HEK293 (cell line): Measurements from ENCODE around the gene EYA2.

ENCODE experiments used
- CTCF ChIA-PET: fragments of 350-600 bp; formaldehyde crosslinking; extraction: SDS; loops from one replicate; lab custom pipeline; 2021; ENCODE audit warnings: antibody characterized with exemption; lab: Yijun Ruan, JAX
- POLR2A ChIA-PET: fragments of 300-600 bp; formaldehyde crosslinking; extraction: SDS; loops from one replicate; lab custom pipeline; 2020; ENCODE audit warnings: antibody characterized with exemption, inconsistent platforms; lab: Yijun Ruan, JAX
- H3K27ac ChIP-seq: fragments of 200-500 bp; sonication (Bioruptor generic); 2 replicates; pipeline ENCODE4 v1.5.1; 2014; ENCODE audit warnings: low read depth, low read length, control low read depth, inconsistent platforms; ENCODE audit errors: extremely low read depth
- H3K36me3 ChIP-seq, 2 experiments: fragments of 200-500 bp in 1 of 2; sonication (Bioruptor generic) in 1 of 2; 1 replicate in 1 of 2; 2 replicates in 1 of 2; pipeline ENCODE4 v1.5.1; 2014 to 2017; ENCODE audit warnings: inconsistent platforms in 2 of 2, low read length in 2 of 2; ENCODE audit not compliant: control insufficient read depth in 2 of 2, insufficient read depth in 1 of 2
- H3K4me1 ChIP-seq: fragments of 200-500 bp; sonication (Bioruptor generic); 2 replicates; pipeline ENCODE4 v1.5.1; 2014; ENCODE audit warnings: mild to moderate bottlenecking, low read length, inconsistent platforms; ENCODE audit not compliant: control insufficient read depth, insufficient read depth
- H3K4me3 ChIP-seq: 2 replicates; pipeline ENCODE4 v1.5.1; 2011; ENCODE audit warnings: low read depth, mild to moderate bottlenecking, control low read depth, low read length, moderate library complexity
- H3K9me3 ChIP-seq: fragments of 200-500 bp; sonication (Bioruptor generic); 2 replicates; pipeline ENCODE4 v1.5.1; 2014; ENCODE audit warnings: low read depth, low read length, inconsistent platforms; ENCODE audit not compliant: control insufficient read depth, insufficient read depth
- BCL6B ChIP-seq: fragments of 450-650 bp; formaldehyde crosslinking; IDR thresholded peaks from 2 replicates; pipeline ENCODE4 v1.5.1; 2017; ENCODE audit warnings: missing biosample characterization, missing genetic modification characterization
- FEZF1 ChIP-seq: fragments of 450-650 bp; formaldehyde crosslinking; IDR thresholded peaks from 2 replicates; pipeline ENCODE4 v1.5.1; 2016; ENCODE audit warnings: missing biosample characterization, missing genetic modification characterization
- GFI1B ChIP-seq: fragments of 450-650 bp; formaldehyde crosslinking; IDR thresholded peaks from 2 replicates; pipeline ENCODE4 v1.5.1; 2016; ENCODE audit warnings: missing biosample characterization, missing genetic modification characterization
- KLF7 ChIP-seq: fragments of 450-650 bp; formaldehyde crosslinking; IDR thresholded peaks from 2 replicates; pipeline ENCODE4 v1.5.1; 2016; ENCODE audit warnings: missing biosample characterization, missing genetic modification characterization, borderline replicate concordance
- TCF7L2 ChIP-seq: IDR thresholded peaks from 2 replicates; pipeline ENCODE4 v1.6.1; 2011; ENCODE audit warnings: low read depth, mild to moderate bottlenecking, inconsistent platforms, low read length, moderate library complexity, borderline replicate concordance
- ZBTB10 ChIP-seq: fragments of 450-650 bp; formaldehyde crosslinking; IDR thresholded peaks from 2 replicates; pipeline ENCODE4 v1.5.1; 2016; ENCODE audit warnings: missing biosample characterization, missing genetic modification characterization
- ZIC2 ChIP-seq: fragments of 450-650 bp; formaldehyde crosslinking; IDR thresholded peaks from 2 replicates; pipeline ENCODE4 v1.5.1; 2016; ENCODE audit warnings: missing biosample characterization, missing genetic modification characterization
- ZNF112 ChIP-seq: fragments of 450-650 bp; formaldehyde crosslinking; IDR thresholded peaks from 2 replicates; pipeline ENCODE4 v1.5.0; 2017; ENCODE audit warnings: missing biosample characterization, missing genetic modification characterization
- ZNF114 ChIP-seq: fragments of 450-650 bp; formaldehyde crosslinking; IDR thresholded peaks from 2 replicates; pipeline ENCODE4 v1.5.0; 2017; ENCODE audit warnings: missing biosample characterization, missing genetic modification characterization
- ZNF140 ChIP-seq: fragments of 450-650 bp; formaldehyde crosslinking; IDR thresholded peaks from 2 replicates; pipeline ENCODE4 v1.5.1; 2016; ENCODE audit warnings: missing biosample characterization, missing genetic modification characterization
- ZNF157 ChIP-seq: fragments of 450-650 bp; formaldehyde crosslinking; IDR thresholded peaks from 2 replicates; pipeline ENCODE4 v1.5.1; 2016; ENCODE audit warnings: missing biosample characterization, missing genetic modification characterization
- ZNF214 ChIP-seq: fragments of 450-650 bp; formaldehyde crosslinking; IDR thresholded peaks from 2 replicates; pipeline ENCODE4 v1.5.1; 2017; ENCODE audit warnings: missing biosample characterization, mild to moderate bottlenecking, missing genetic modification characterization, borderline replicate concordance
- ZNF26 ChIP-seq: fragments of 450-650 bp; formaldehyde crosslinking; IDR thresholded peaks from 2 replicates; pipeline ENCODE4 v1.5.1; 2016; ENCODE audit warnings: missing biosample characterization, missing genetic modification characterization
- ZNF292 ChIP-seq: fragments of 450-650 bp; formaldehyde crosslinking; IDR thresholded peaks from 2 replicates; pipeline ENCODE4 v1.5.1; 2016; ENCODE audit warnings: low read depth, missing biosample characterization, missing genetic modification characterization, borderline replicate concordance
- ZNF335 ChIP-seq: fragments of 450-650 bp; formaldehyde crosslinking; conservative IDR thresholded peaks from 2 replicates; pipeline ENCODE4 v1.5.1; 2016; ENCODE audit warnings: missing biosample characterization, missing genetic modification characterization
- ZNF404 ChIP-seq: fragments of 450-650 bp; formaldehyde crosslinking; IDR thresholded peaks from 2 replicates; pipeline ENCODE4 v1.5.1; 2017; ENCODE audit warnings: missing biosample characterization, missing genetic modification characterization
- ZNF501 ChIP-seq: fragments of 450-650 bp; formaldehyde crosslinking; IDR thresholded peaks from 2 replicates; pipeline ENCODE4 v1.5.1; 2016; ENCODE audit warnings: missing biosample characterization, missing genetic modification characterization
- ZNF514 ChIP-seq: fragments of 450-650 bp; formaldehyde crosslinking; IDR thresholded peaks from 2 replicates; pipeline ENCODE4 v1.5.1; 2016; ENCODE audit warnings: missing biosample characterization, missing genetic modification characterization
- ZNF623 ChIP-seq: fragments of 450-650 bp; formaldehyde crosslinking; IDR thresholded peaks from 2 replicates; pipeline ENCODE4 v1.5.1; 2016; ENCODE audit warnings: missing biosample characterization, missing genetic modification characterization
- ZSCAN23 ChIP-seq: fragments of 450-650 bp; formaldehyde crosslinking; IDR thresholded peaks from 2 replicates; pipeline ENCODE4 v1.5.1; 2016; ENCODE audit warnings: missing biosample characterization, missing genetic modification characterization

Gene EYA2

GRCh38 chr20:47211036-47211435 is 316.4 kb downstream of the EYA2 start:
- Histone ChIP-seq H3K4me3 (no peak overlapping the region), H3K9me3 (no peaks in the 10 kb centered on the region), H3K4me1 (no peaks in the 10 kb centered on the region), H3K36me3 (peaks cover 11 to 74% of the 10 kb centered on the region in 2 experiments; a peak in 2 of 3 replicates), H3K27ac (no peak overlapping the region)
- CTCF ChIA-PET: interaction anchor here (0.5 to 1.7 kb wide), 2 partner anchors 173 to 456 kb away, joined by 3 to 9 read pairs; no protein-coding TSS in a partner anchor
- TF ChIP-seq ZNF140 (tag by site-specific recombination) (no peak), ZNF157 (tag by site-specific recombination) (peak; percentile 92), ZBTB10 (no peak)
- POLR2A ChIA-PET: no interaction called here

- no peak overlapping the region for H3K27ac ChIP-seq
- H3K9me3 ChIP-seq: no peaks in the 10 kb centered on the region
- H3K4me3 ChIP-seq: no peak overlapping the region
- H3K4me1 ChIP-seq: no peaks in the 10 kb centered on the region
- TF ChIP-seq ZSCAN23 (tag by site-specific recombination): no peak
- TF ChIP-seq KLF7 (tag by site-specific recombination): no peak
- no peak for TF ChIP-seq ZNF404
- no peak for TF ChIP-seq ZNF335 (tag by site-specific recombination)
- no peak for TF ChIP-seq FEZF1 (tag by site-specific recombination)
- TF ChIP-seq TCF7L2: no peak
- TF ChIP-seq ZNF292 (tag by site-specific recombination): no peak
- no peak for TF ChIP-seq GFI1B (tag by site-specific recombination)
- no peak for TF ChIP-seq ZNF112
- no peak for TF ChIP-seq ZNF214 (tag by site-specific recombination)
- no peak for TF ChIP-seq ZNF501
- TF ChIP-seq BCL6B (tag by site-specific recombination): no peak
- no peak for TF ChIP-seq ZIC2 (tag by site-specific recombination)
- TF ChIP-seq ZNF26: no peak
- no peak for TF ChIP-seq ZNF514
- TF ChIP-seq ZNF114: no peak
- TF ChIP-seq ZNF623 (tag by site-specific recombination): no peak
- TF ChIP-seq, all 188 proteins: peak for 0
- peaks cover 11 to 84% of the 10 kb centered on the region in 2 experiments; a peak in 2 of 3 replicates for H3K36me3 ChIP-seq
- POLR2A ChIA-PET: no interaction called here
- CTCF ChIA-PET: interaction anchor here (0.6 to 1.7 kb wide), 4 partner anchors 60 to 460 kb away, joined by 3 to 9 read pairs (median 6); no protein-coding TSS in a partner anchor
Measured at GRCh38 chr20:47212606-47213207, 318.1 kb downstream of the EYA2 start.
